DND-41 (cell line): ENCODE measurements around the gene PASK.

Source experiments
- ATAC-seq: fragments of 200-7000 bp; cut with Tn5 transposase; 3 replicates; pipeline ENCODE4 v1.9.1; 2021; ENCODE audit warnings: low read depth; ENCODE audit not compliant: insufficient read depth
- DNase-seq: peaks from one replicate; pipeline ENCODE4 v3.0.0-alpha.2; 2020
- H2AFZ ChIP-seq: 2 replicates; pipeline ENCODE4 v1.6.0; 2012; ENCODE audit warnings: low read depth, low read length
- H3K27ac ChIP-seq: 2 replicates; pipeline ENCODE4 v1.5.1; 2012; ENCODE audit warnings: low read length, inconsistent platforms
- H3K27me3 ChIP-seq: fragments of 200-600 bp; sonication (generic); 2 replicates; pipeline ENCODE4 v1.6.0; 2012; ENCODE audit warnings: low read length, mild to moderate bottlenecking, inconsistent platforms; ENCODE audit not compliant: insufficient read depth, poor library complexity
- H3K36me3 ChIP-seq: 2 replicates; pipeline ENCODE4 v1.5.1; 2012; ENCODE audit warnings: low read length, inconsistent platforms; ENCODE audit not compliant: insufficient read depth
- H3K4me1 ChIP-seq: 2 replicates; pipeline ENCODE4 v1.5.1; 2012; ENCODE audit warnings: mild to moderate bottlenecking, low read length; ENCODE audit not compliant: insufficient read depth
- H3K4me2 ChIP-seq: 2 replicates; pipeline ENCODE4 v1.6.0; 2012; ENCODE audit warnings: mild to moderate bottlenecking, moderate library complexity, low read length, inconsistent platforms; ENCODE audit not compliant: insufficient read depth
- H3K4me3 ChIP-seq, 2 experiments: fragments of 200-600 bp in 1 of 2; shearing (Covaris generic) in 1 of 2; 2 replicates each; pipeline ENCODE4 v1.5.1; 2012 to 2016; ENCODE audit warnings: inconsistent platforms in 2 of 2, low read length in 2 of 2, mild to moderate bottlenecking in 2 of 2, low read depth in 1 of 2, moderate library complexity in 1 of 2
- H3K79me2 ChIP-seq: 2 replicates; pipeline ENCODE4 v1.6.0; 2012; ENCODE audit warnings: low read length, inconsistent platforms; ENCODE audit not compliant: insufficient read depth
- H3K9ac ChIP-seq: 2 replicates; pipeline ENCODE4 v1.6.0; 2012; ENCODE audit warnings: low read depth, mild to moderate bottlenecking, inconsistent platforms, low read length, moderate library complexity
- H3K9me3 ChIP-seq: 2 replicates; pipeline ENCODE4 v1.5.1; 2012; ENCODE audit warnings: low read length, moderate library complexity, mild to moderate bottlenecking, inconsistent platforms; ENCODE audit not compliant: insufficient read depth, severe bottlenecking
- H4K20me1 ChIP-seq: 2 replicates; pipeline ENCODE4 v1.6.0; 2012; ENCODE audit warnings: low read length; ENCODE audit not compliant: insufficient read depth
- EZH2 ChIP-seq: IDR thresholded peaks from 3 replicates; pipeline ENCODE4 v1.6.1; 2012; ENCODE audit warnings: borderline replicate concordance, low read depth, mild to moderate bottlenecking, moderate library complexity, low read length, inconsistent platforms; ENCODE audit not compliant: severe bottlenecking
- TF ChIP-seq, protein P1 (sequence below): IDR thresholded peaks from 2 replicates; pipeline ENCODE4 v1.5.1; 2012; ENCODE audit warnings: borderline replicate concordance, low read length, moderate library complexity, mild to moderate bottlenecking; ENCODE audit not compliant: poor library complexity, severe bottlenecking; ENCODE audit errors: extremely low read depth

The PASK gene

DNA sequence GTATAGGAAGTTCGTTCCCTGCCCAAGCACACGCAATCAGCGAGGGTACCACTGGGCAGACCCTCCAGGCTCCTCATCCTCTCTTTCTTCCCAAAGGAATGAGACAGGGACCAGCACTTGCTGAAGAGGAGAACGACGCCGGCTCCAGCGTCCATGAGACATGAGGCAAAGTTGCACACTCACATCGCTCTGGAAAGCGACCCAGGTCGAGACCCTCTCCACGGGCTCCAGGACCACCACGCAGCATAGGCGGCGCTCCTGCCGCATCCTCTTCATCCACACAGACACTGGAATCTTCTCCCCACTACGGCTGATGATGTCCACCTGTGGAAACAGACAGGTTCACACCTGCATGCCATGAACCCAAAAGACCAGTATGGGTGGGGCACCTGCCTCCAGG is 10.8 kb downstream of the PASK start:
- H4K20me1 ChIP-seq = peaks cover 22% of the 10 kb centered on the region; the same call in 1 of the 2 replicates
- no peak overlapping the region for H3K4me2 ChIP-seq
- H3K9me3 ChIP-seq = no peaks in the 10 kb centered on the region
- H3K27me3 ChIP-seq = no peaks in the 10 kb centered on the region
- no peak for TF ChIP-seq EZH2
- TF ChIP-seq, protein P1, sequence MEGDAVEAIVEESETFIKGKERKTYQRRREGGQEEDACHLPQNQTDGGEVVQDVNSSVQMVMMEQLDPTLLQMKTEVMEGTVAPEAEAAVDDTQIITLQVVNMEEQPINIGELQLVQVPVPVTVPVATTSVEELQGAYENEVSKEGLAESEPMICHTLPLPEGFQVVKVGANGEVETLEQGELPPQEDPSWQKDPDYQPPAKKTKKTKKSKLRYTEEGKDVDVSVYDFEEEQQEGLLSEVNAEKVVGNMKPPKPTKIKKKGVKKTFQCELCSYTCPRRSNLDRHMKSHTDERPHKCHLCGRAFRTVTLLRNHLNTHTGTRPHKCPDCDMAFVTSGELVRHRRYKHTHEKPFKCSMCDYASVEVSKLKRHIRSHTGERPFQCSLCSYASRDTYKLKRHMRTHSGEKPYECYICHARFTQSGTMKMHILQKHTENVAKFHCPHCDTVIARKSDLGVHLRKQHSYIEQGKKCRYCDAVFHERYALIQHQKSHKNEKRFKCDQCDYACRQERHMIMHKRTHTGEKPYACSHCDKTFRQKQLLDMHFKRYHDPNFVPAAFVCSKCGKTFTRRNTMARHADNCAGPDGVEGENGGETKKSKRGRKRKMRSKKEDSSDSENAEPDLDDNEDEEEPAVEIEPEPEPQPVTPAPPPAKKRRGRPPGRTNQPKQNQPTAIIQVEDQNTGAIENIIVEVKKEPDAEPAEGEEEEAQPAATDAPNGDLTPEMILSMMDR = no peak
- no peak overlapping the region for H2AFZ ChIP-seq
- no peak for ATAC-seq
- peaks cover 79% of the 10 kb centered on the region for H3K36me3 ChIP-seq
- H3K4me1 ChIP-seq = no peaks in the 10 kb centered on the region
- no peak for DNase-seq
- H3K4me3 ChIP-seq = no peak overlapping the region
- no peak overlapping the region for H3K27ac ChIP-seq
- no peak overlapping the region for H3K9ac ChIP-seq
- H3K79me2 ChIP-seq = peaks cover 12% of the 10 kb centered on the region; the same call in 1 of the 2 replicates

DNA sequence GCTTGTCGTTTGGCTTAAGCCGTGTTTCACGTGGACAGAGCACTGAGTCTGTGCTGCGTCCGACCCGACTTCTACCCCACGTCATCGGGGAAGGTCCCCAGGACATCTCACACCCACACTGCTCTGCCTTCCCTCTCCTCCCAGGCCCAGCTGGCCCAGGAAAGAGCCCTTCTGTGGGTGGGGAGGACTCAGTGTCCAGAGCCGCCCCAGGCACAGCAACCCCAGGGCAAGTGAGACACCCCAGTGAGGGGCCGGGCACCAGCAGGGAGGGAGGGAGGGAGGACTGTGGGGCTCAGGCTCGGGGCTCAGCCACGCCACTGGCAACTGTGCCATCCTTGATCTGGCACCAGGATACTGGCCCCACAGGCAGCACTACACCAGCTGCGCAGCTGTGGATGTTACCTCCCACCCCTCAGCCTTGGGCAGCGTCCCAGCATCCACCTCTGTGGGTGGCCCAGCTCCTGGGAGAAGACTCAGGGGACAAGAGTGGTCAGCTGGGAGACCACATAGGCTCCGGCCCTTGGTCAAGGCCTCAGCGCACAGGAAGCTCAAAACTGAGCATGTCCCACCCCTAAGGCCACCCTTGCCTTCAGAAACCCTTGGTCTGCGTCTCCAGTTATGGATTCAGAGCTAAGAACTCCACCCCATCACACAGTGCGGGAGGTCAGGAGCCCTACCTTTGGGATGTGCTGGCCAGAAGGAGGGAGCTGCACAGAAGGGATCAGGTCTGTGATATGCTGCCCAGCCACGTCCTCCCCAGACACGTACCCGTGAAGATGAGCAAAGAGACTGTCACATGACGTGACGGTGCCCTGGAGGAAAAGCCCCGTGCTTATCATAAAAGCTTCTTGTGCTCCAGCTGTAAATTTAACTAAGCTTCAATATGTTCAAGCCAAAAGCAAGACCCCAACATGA is 11.7 kb downstream of the PASK start:
- TF ChIP-seq, protein P1 = no peak
- no peak for TF ChIP-seq EZH2
- Histone ChIP-seq H3K27me3 (no peaks in the 10 kb centered on the region), H3K79me2 (peaks cover 7% of the 10 kb centered on the region; the same call in 1 of the 2 replicates), H3K9me3 (no peaks in the 10 kb centered on the region), H3K4me3 (no peak overlapping the region), H3K4me1 (no peaks in the 10 kb centered on the region), H3K4me2 (no peak overlapping the region), H2AFZ (no peak overlapping the region), H3K36me3 (peaks cover 83% of the 10 kb centered on the region), H4K20me1 (peaks cover 17% of the 10 kb centered on the region; the same call in 1 of the 2 replicates), H3K27ac (no peak overlapping the region), H3K9ac (no peak overlapping the region)
- ATAC-seq = no peak
- DNase-seq = no peak

DNA sequence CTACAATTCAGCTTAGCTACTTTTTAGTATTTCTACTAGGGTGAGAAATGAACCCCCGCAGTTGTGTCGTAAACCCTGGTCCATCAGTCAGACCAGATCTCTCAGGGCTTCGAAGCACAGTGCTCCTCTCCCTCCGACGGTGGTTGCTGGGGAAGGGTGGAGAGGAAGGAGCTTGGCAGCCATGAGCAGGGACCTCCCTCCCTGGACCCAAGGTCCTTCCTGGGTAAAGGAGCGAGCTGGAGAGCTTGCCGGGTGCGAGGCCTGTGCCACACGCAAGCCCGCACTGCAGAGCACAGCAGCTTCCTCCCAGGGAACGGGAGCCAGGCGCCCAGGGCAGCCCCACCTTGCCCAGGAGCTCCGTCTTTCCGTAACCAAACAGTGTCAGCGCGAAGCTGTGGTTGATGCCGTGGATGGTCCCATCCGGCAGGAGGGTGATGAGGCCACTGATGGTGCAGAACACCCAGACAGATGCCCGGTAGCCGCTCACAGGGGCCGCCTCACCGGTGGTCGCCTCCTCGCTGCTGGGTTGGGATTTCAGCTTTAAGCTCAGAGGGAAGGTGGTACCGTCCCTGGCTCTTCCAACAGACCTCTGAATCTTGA is 12.5 kb downstream of the PASK start:
- Histone ChIP-seq H2AFZ (no peak overlapping the region), H3K27me3 (no peaks in the 10 kb centered on the region), H3K79me2 (no peaks in the 10 kb centered on the region), H3K27ac (no peak overlapping the region), H3K4me1 (no peaks in the 10 kb centered on the region), H3K9ac (no peak overlapping the region), H3K9me3 (no peaks in the 10 kb centered on the region), H3K4me3 (no peak overlapping the region), H4K20me1 (peaks cover 12% of the 10 kb centered on the region; the same call in 1 of the 2 replicates), H3K36me3 (peaks cover 76% of the 10 kb centered on the region), H3K4me2 (no peak overlapping the region)
- TF ChIP-seq, protein P1 = no peak
- no peak for TF ChIP-seq EZH2
- DNase-seq (no peak), ATAC-seq (no peak)
